RPMI8226 (cell line): ENCODE results near the gene KITLG.
"Not testable (repeated sequence)": the region's sequence is repeated elsewhere in the genome, so short reads cannot be mapped to it uniquely, and the experiment has no call there.

Experiments used
- DNase-seq: peaks from one replicate; pipeline ENCODE4 v3.0.0-alpha.2; 2015

KITLG gene

DNA sequence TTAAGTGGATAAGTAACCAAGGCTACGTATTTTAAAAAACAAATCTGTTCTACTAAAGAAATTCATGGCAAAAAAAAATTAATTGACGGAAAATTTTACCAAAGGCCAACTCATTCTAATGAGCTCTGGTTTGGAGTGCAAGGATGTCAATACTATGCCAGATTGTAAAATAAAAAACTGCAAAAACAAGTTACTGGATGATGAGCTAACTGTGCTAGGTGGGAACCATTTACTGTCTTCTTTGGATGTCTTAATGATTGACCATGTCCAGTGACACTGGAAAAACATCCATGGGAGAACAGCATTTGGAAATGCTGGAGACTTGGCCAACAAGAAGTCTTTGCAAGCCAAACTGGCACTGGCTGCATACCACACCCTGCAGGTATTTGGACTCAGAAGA is 41.6 kb downstream of the KITLG start:
- DNase-seq: no peak

DNA sequence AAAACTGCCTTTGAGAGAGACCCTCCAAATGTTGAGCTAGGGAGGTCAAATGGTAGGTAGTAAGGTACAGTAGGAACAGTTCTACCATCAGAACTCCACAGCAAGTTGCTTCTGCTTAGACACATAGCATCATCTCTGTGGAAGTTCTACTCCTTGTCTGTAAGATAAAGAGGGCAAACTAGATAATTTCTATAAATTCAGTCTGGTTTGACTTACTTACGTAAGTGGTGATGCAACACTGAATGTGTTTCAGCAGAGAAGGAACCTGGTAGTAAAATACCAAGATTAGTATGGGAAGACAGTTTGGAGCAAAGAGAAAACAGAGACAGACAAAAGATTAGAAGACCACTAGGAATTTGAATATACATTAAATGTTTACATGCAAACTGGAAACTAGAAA is 42.0 kb downstream of the KITLG start:
- no peak for DNase-seq

- no peak for DNase-seq
These were observed 49.4 kb downstream of the KITLG start for GRCh38 chr12:88530868-88531267.

DNA sequence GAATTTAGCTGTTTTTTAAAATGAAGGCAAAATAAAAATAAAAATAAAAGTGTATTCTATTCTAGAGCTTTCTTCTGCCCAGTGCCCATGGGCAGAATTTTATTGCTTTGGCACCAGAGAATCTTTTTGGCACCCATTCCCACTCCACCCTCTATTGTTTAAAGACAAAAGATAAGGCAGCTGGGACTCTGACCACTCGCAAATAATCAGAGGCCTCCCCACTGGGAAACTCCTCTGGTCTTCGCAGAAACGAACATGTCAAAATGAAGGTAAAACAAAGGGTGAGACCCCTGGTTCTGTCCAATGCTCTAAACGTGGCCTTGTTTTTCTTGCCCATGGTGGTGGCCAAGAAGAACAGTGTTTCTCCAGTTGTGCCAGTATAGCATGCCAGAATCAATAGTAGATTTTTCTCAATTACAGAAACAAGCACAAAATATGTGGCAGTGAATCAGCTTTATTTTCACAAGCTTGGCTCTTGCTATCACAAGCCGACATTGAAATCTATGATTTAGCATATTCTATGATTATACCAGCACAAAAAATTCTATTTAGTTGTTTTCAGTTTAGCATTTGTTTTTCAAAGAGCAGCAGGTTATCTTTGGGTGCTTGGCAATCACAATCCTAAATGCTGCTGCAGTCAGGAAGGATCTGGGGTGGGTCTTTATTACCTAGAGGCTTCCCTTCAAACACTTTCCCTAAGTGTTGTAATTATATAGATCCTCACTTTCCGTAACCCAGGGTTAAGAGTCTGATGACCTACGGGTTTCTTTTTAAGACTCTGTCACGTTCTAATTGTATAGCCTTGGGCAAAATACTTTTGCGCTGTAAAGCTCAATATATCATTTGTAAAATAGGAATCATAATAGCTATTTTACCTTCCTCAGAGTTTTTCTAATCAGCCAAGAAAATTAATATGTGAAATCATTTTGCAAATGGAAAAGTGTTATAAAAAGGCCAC is 50.5 kb downstream of the KITLG start:
- DNase-seq: no peak

DNA sequence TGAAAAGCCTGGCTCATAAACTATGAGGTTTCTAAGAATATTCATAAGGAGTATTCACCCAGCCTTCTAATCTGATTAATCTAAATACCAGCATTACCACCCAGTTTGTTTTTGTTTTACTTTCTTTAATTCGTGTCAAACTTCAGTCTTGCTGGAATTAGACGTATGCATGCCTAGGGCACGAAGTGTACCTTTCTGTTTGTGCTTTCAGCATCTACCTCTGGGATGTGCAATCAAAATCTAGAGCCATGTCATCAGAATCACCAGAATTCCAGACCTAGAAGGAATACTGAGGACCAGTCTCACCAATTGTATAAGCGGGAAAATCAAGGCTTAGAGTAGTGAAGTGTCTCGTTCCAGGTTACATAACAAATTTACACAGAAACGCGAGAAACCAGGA is 57.3 kb downstream of the KITLG start:
- DNase-seq: no peak

- no peak for DNase-seq
These were observed 59.8 kb downstream of the KITLG start for GRCh38 chr12:88520436-88520820.

DNA sequence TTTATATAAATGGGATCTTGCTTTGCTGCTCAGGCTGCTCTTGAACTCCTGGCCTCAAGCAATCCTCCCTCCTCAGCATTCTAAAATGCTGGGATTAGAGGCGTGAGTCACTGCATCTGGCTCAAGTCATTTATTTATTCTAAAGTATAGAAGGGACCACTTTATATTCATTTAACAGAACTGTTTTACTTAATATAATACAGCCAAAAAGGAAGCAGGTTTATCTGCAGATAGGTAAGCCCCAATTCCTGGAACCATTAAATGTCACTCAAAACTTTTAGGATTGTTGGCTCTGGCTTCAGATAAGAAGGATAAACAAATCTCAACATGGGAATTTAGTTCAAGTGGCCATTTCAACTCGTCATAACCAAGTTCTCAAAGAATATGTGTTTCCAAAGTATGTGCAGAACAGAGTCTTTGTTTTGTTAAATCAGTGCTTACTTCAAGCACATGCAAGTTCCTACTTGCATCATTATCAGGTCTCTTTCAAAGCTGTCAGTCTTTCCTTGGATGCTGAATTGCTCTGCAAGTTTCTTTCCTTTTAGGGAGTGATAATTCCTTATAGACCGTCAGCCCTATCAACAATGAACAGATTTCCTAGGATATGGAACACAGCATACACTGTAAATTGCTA is 60.4 kb downstream of the KITLG start:
- DNase-seq: no peak

- DNase-seq: no peak
These were observed 61.3 kb downstream of the KITLG start for GRCh38 chr12:88518863-88519403.

GRCh38 chr12:88516811-88517210 is 63.5 kb downstream of the KITLG start:
- no peak for DNase-seq

GRCh38 chr12:88510843-88511242 is 69.4 kb downstream of the KITLG start:
- DNase-seq: no peak

DNA sequence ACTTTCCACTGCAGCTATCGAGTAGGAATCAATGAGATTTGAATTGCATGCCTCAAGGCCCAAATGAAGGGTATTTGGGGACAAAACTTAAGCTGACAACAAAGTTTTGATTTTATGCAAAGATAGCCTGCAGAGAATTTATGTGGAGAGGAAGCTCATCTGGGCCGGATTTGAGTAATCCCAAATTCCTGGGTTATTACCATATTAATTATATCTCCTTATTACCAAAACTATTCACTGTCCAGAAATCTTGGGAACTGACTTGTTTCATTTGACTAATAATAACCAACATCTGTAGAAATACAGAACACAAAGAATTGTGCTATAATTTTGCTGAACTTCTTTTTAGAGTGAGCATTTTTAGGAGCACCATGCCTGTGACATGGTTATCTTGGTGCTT is 70.4 kb downstream of the KITLG start:
- no peak for DNase-seq

DNA sequence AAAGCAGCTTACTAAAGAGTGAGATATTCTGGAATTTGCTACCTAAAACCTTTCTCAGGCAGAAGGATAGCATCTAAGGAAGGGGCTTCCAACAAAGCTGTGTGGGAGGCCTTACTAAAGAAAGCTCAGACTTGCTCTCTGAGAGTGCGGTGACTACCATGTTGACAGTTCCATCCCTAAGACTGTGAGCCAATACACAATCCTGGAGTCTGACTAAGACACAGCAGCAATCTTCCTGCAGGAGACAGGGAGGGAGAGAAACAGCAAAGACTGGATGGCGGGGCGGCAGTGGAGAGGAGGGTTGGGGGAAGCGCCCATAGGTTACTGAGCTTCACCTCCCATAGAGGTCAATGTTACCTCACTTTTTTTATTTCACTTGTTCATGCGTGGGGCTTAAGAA is 70.9 kb downstream of the KITLG start:
- no peak for DNase-seq

GRCh38 chr12:88507851-88508250 is 72.4 kb downstream of the KITLG start:
- DNase-seq: not testable (repeated sequence)

DNA sequence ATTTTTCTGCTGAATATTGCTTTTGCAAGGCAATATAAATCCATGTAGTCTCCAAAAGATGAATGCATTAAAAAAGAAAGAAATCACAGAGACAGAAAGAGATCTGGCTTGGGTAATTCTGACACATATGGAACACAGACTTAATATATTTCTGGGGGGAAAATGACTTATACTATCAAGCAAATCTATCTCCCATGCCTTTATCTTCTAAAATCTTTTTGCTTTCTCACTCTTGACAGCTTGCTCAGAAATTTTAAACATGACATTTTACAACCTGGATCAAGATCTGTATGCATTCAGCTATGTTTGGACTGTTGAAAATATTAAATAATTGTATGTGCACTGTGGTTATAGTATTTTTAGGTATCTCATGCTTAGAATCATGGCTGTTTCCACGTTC is 73.0 kb downstream of the KITLG start:
- DNase-seq: no peak

- no peak for DNase-seq
These were observed 74.6 kb downstream of the KITLG start for GRCh38 chr12:88505696-88506095.

DNA sequence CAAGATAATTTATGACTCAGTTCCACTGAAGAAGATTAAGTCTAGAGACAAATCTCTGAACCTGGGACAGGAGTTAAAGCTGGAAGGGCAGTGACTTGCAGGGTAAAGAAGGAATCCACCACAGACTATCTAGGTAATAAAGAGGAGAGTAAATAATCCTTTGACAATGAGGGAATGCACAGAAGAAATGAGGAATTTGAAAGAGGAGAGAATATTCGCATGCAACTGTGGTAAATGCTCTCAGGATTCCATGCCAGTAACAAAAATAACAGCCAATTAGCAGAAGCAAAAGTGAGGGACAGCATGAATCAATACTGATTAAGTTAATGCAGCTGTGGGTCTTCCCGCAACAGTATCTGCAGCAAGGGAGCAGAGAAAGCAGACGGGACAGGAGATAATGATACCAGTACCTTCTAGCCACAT is 77.0 kb downstream of the KITLG start:
- DNase-seq: no peak

GRCh38 chr12:88501972-88502938 is 78.0 kb downstream of the KITLG start:
- no peak for DNase-seq

- no peak for DNase-seq
These were observed 83.3 kb downstream of the KITLG start for GRCh38 chr12:88496891-88497371.

DNA sequence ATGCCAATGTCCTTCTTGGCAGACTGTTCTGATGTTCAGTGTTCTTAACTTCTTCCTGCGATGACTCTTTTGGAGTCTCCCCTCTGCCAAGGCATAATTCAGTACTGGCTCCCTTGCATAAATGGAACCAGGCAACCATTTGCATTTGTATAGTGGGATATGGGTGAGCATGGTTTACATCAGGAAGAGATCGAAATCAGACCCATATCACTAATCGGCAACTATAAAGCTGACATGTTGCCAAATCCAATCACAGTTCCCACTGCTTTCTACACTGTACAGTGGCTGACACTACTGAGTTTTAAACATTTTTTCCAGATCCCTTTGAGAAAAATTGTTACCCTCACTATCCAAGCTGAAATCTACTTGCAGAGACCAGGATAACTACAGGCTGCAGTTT is 83.8 kb downstream of the KITLG start:
- DNase-seq: no peak

DNA sequence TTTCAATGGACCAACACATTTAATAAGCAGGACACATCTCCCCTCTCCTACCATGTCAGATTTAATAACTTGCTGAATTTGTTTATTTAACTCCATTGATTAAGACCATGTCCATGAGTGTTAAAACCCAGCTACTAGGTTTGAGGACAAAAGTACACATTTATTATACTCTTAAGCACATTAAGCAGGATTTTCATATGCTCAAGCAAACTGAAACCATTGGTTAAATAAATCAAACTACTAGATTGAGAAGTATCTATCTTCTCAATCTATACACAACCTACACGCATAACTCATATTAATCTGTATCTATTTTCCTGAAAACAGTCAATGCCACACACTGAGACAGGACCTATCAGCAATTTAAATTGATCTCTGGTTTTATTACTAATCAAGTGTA is 85.2 kb downstream of the KITLG start:
- no peak for DNase-seq

DNA sequence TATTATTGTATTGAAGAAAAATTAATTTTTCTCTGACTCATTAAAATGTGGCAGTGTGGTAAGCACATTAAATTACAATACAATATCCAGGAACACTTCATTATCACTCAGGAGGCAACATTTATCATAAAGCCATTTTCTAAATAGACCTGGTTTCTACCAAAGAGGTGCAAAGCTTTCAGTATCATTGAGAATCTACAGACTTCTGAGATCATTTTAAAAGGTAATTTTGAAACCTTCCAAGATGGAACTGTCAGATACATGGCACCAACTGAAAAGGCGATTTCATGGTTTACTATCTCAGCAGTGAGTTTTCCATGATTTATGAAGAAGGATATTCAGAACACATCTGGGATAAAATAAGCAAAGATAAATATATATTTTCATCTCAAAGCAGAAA is 85.8 kb downstream of the KITLG start:
- no peak for DNase-seq

DNA sequence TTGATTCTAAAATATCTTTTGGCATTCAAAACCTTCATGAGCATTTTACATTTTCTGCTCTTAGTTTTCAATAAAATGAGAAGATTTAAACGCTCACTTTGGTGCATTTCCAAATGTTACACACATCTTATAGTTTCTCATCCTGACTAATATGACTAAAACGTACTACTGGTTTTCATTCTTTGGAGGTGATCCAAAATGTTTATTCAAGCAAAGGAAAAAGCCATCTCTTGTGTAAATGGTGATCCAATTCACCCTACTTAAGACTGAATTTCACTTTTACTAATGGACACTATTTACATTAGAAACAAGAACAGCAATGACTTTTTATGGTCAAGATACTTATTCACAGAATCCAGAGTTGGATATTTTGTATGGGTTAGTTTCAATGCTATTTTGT is 86.6 kb downstream of the KITLG start:
- no peak for DNase-seq

- DNase-seq: no peak
These were observed 89.8 kb downstream of the KITLG start for GRCh38 chr12:88490425-88490824.
